Renal pelvis (tissue), 12 donors: ENCODE data around the gene TSPYL4. TPM values are rescaled to one million over a fixed set of nuclear protein-coding genes. Genes with fewer than 3 reads are reported as not detected.
"Not testable (repeated sequence)": the region's sequence is repeated elsewhere in the genome, so short reads cannot be mapped to it uniquely, and the experiment has no call there.

Experiments
- DNase-seq: peaks from one replicate; pipeline ENCODE4 v3.0.0-alpha.2; 2013
- long read RNA-seq, 16 experiments: transcript quantifications; one replicate each; lab custom pipeline, GENCODE V29; 2026
- polyA plus RNA-seq, 3 donors: library from polyadenylated mRNA; unstranded; fragments of 120-200 nt; gene quantifications; one replicate each; pipeline ENCODE4 v1.2.1, GENCODE V29; 2013; ENCODE audit not compliant: insufficient read length in 3 of 3

The TSPYL4 gene
- polyA plus RNA-seq, result 10 to 100 TPM; 60.0 to 60.6 (median 60.4) TPM
- long read RNA-seq, donor 1, full-length matches to known transcripts, result 88 of 88 reads
- long read RNA-seq, donor 1, partial matches to known transcripts, result 0 of 88 reads
- long read RNA-seq, donor 1, other reads (novel, unspliced or antisense), result 0 of 88 reads
- long read RNA-seq, donor 2, full-length matches to known transcripts, result 112 of 112 reads
- long read RNA-seq, donor 2, partial matches to known transcripts, result 0 of 112 reads
- long read RNA-seq, donor 2, other reads (novel, unspliced or antisense), result 0 of 112 reads
- long read RNA-seq, donor 3, full-length matches to known transcripts, result 119 of 119 reads
- long read RNA-seq, donor 3, partial matches to known transcripts, result 0 of 119 reads
- long read RNA-seq, donor 3, other reads (novel, unspliced or antisense), result 0 of 119 reads
- long read RNA-seq, donor 4, full-length matches to known transcripts, result 97 of 97 reads
- long read RNA-seq, donor 4, partial matches to known transcripts, result 0 of 97 reads
- long read RNA-seq, donor 4, other reads (novel, unspliced or antisense), result 0 of 97 reads
- long read RNA-seq, donor 5, full-length matches to known transcripts, result 64 of 64 reads
- long read RNA-seq, donor 5, partial matches to known transcripts, result 0 of 64 reads
- long read RNA-seq, donor 5, other reads (novel, unspliced or antisense), result 0 of 64 reads
- long read RNA-seq, donor 6, full-length matches to known transcripts, result 104 of 104 reads
- long read RNA-seq, donor 6, partial matches to known transcripts, result 0 of 104 reads
- long read RNA-seq, donor 6, other reads (novel, unspliced or antisense), result 0 of 104 reads
- long read RNA-seq, donor 7, full-length matches to known transcripts, result 190 of 190 reads
- long read RNA-seq, donor 7, partial matches to known transcripts, result 0 of 190 reads
- long read RNA-seq, donor 7, other reads (novel, unspliced or antisense), result 0 of 190 reads
- long read RNA-seq, donor 8, full-length matches to known transcripts, result 88 of 88 reads
- long read RNA-seq, donor 8, partial matches to known transcripts, result 0 of 88 reads
- long read RNA-seq, donor 8, other reads (novel, unspliced or antisense), result 0 of 88 reads
- long read RNA-seq, donor 9, full-length matches to known transcripts, result 166 of 166 reads
- long read RNA-seq, donor 9, partial matches to known transcripts, result 0 of 166 reads
- long read RNA-seq, donor 9, other reads (novel, unspliced or antisense), result 0 of 166 reads
- long read RNA-seq, donor 10, full-length matches to known transcripts, result 107 of 107 reads
- long read RNA-seq, donor 10, partial matches to known transcripts, result 0 of 107 reads
- long read RNA-seq, donor 10, other reads (novel, unspliced or antisense), result 0 of 107 reads
- long read RNA-seq, donor 11, full-length matches to known transcripts, result 104 of 104 reads
- long read RNA-seq, donor 11, partial matches to known transcripts, result 0 of 104 reads
- long read RNA-seq, donor 11, other reads (novel, unspliced or antisense), result 0 of 104 reads
- long read RNA-seq, donor 12, full-length matches to known transcripts, result 123 of 123 reads
- long read RNA-seq, donor 12, partial matches to known transcripts, result 0 of 123 reads
- long read RNA-seq, donor 12, other reads (novel, unspliced or antisense), result 0 of 123 reads
- long read RNA-seq, donor 13, full-length matches to known transcripts, result 106 of 106 reads
- long read RNA-seq, donor 13, partial matches to known transcripts, result 0 of 106 reads
- long read RNA-seq, donor 13, other reads (novel, unspliced or antisense), result 0 of 106 reads
- long read RNA-seq, donor 14, full-length matches to known transcripts, result 270 of 270 reads
- long read RNA-seq, donor 14, partial matches to known transcripts, result 0 of 270 reads
- long read RNA-seq, donor 14, other reads (novel, unspliced or antisense), result 0 of 270 reads
- long read RNA-seq, donor 15, full-length matches to known transcripts, result 118 of 118 reads
- long read RNA-seq, donor 15, partial matches to known transcripts, result 0 of 118 reads
- long read RNA-seq, donor 15, other reads (novel, unspliced or antisense), result 0 of 118 reads
- long read RNA-seq, donor 16, full-length matches to known transcripts, result 168 of 168 reads
- long read RNA-seq, donor 16, partial matches to known transcripts, result 0 of 168 reads
- long read RNA-seq, donor 16, other reads (novel, unspliced or antisense), result 0 of 168 reads

GRCh38 chr6:116253505-116254296 lies at the start of gene TSPYL4:
Gene TSPYL4 (minus strand): TSS chr6:116254075. CDS start chr6:116254008, 67 bp downstream.
- peak; percentile 98 for DNase-seq

GRCh38 chr6:116301104-116301503 lies 47.2 kb upstream of the TSPYL4 start:
- no peak for DNase-seq

GRCh38 chr6:116300566-116300965 lies 46.7 kb upstream of the TSPYL4 start:
- DNase-seq, result no peak

- DNase-seq, result no peak
These were observed 45.1 kb upstream of the TSPYL4 start for GRCh38 chr6:116298973-116299372.

- DNase-seq, result no peak
These were observed 44.4 kb upstream of the TSPYL4 start for GRCh38 chr6:116298273-116298672.

- no peak for DNase-seq
These were observed 38.7 kb upstream of the TSPYL4 start for GRCh38 chr6:116292553-116292952.

GRCh38 chr6:116291701-116292396 lies 38.0 kb upstream of the TSPYL4 start:
- DNase-seq, result no peak

- DNase-seq, result no peak
These were observed 36.9 kb upstream of the TSPYL4 start for GRCh38 chr6:116290799-116291198.

GRCh38 chr6:116289876-116290275 lies 36.0 kb upstream of the TSPYL4 start:
- DNase-seq, result no peak

GRCh38 chr6:116287689-116288282 lies 33.9 kb upstream of the TSPYL4 start:
- no peak for DNase-seq

GRCh38 chr6:116286773-116287358 lies 33.0 kb upstream of the TSPYL4 start:
- DNase-seq, result no peak

- DNase-seq, result not testable (repeated sequence)
These were observed 31.1 kb upstream of the TSPYL4 start for GRCh38 chr6:116284984-116285383.

GRCh38 chr6:116283191-116283590 lies 29.3 kb upstream of the TSPYL4 start:
- DNase-seq, result no peak

GRCh38 chr6:116282698-116283097 lies 28.8 kb upstream of the TSPYL4 start:
- DNase-seq, result no peak

GRCh38 chr6:116280933-116281316 lies 27.1 kb upstream of the TSPYL4 start:
- DNase-seq, result no peak

- DNase-seq, result peak; percentile 54
These were observed 26.5 kb upstream of the TSPYL4 start for GRCh38 chr6:116280161-116280932.
